ENCODE results near the gene DEAF1.
A peak's percentile ranks its signal among the peaks of the same experiment; 100 is the strongest.

- TF ChIP-seq CTCF (conservative IDR thresholded peaks at IDR 0.05; ENCODE audit: low read depth, low read length), result peak; percentile 30; the same call in 1 of the 2 replicates
- no peak for TF ChIP-seq EZH2 (IDR thresholded peaks at IDR 0.05; ENCODE audit: low read length, unreplicated experiment)
These were observed 97.8 kb downstream of the DEAF1 start for GRCh38 chr11:597166-597725.

Measured in PC-3 (cell line).